GM08714 (cell line): Measurements from ENCODE around the gene C10orf71.

Experiments used
- H3K4me3 ChIP-seq: fragments of 200-500 bp; sonication (Bioruptor generic); 2 replicates; pipeline ENCODE4 v1.5.1; 2014; ENCODE audit warnings: mild to moderate bottlenecking, low read length, inconsistent platforms
- ZNF274 ChIP-seq: IDR thresholded peaks from 2 replicates; pipeline ENCODE4 v1.6.1; 2012; ENCODE audit warnings: mild to moderate bottlenecking, low read depth, low read length

Gene C10orf71

GRCh38 chr10:49310901-49311554 lies 12.1 kb downstream of the C10orf71 start:
- no peak for TF ChIP-seq ZNF274
- no peak overlapping the region for H3K4me3 ChIP-seq

GRCh38 chr10:49311555-49312236 lies 12.7 kb downstream of the C10orf71 start:
- no peak overlapping the region for H3K4me3 ChIP-seq
- TF ChIP-seq ZNF274, result no peak

GRCh38 chr10:49312246-49312869 lies 13.4 kb downstream of the C10orf71 start:
- TF ChIP-seq ZNF274, result no peak
- H3K4me3 ChIP-seq, result no peak overlapping the region

- H3K4me3 ChIP-seq, result no peak overlapping the region
- TF ChIP-seq ZNF274, result no peak
Observed at GRCh38 chr10:49313501-49314070, 14.6 kb downstream of the C10orf71 start.

- no peak overlapping the region for H3K4me3 ChIP-seq
- TF ChIP-seq ZNF274, result no peak
Observed at GRCh38 chr10:49314806-49315205, 15.8 kb downstream of the C10orf71 start.

GRCh38 chr10:49318028-49318427 lies 19.1 kb downstream of the C10orf71 start:
- TF ChIP-seq ZNF274, result no peak
- H3K4me3 ChIP-seq, result no peak overlapping the region

- H3K4me3 ChIP-seq, result no peak overlapping the region
- no peak for TF ChIP-seq ZNF274
Observed at GRCh38 chr10:49318755-49319154, 19.8 kb downstream of the C10orf71 start.

- no peak for TF ChIP-seq ZNF274
- no peak overlapping the region for H3K4me3 ChIP-seq
Observed at GRCh38 chr10:49319206-49319605, 20.2 kb downstream of the C10orf71 start.

- TF ChIP-seq ZNF274, result no peak
- no peak overlapping the region for H3K4me3 ChIP-seq
Observed at GRCh38 chr10:49320191-49320590, 21.2 kb downstream of the C10orf71 start.

- no peak for TF ChIP-seq ZNF274
- no peak overlapping the region for H3K4me3 ChIP-seq
Observed at GRCh38 chr10:49321021-49321420, 22.1 kb downstream of the C10orf71 start.

GRCh38 chr10:49322371-49323170 lies 23.6 kb downstream of the C10orf71 start:
- H3K4me3 ChIP-seq, result no peak overlapping the region
- no peak for TF ChIP-seq ZNF274

GRCh38 chr10:49323171-49323895 lies 24.4 kb downstream of the C10orf71 start:
- TF ChIP-seq ZNF274, result no peak
- H3K4me3 ChIP-seq, result no peak overlapping the region

- TF ChIP-seq ZNF274, result no peak
- H3K4me3 ChIP-seq, result no peak overlapping the region
Observed at GRCh38 chr10:49323896-49324270, 24.9 kb downstream of the C10orf71 start.

- no peak for TF ChIP-seq ZNF274
- no peak overlapping the region for H3K4me3 ChIP-seq
Observed at GRCh38 chr10:49324711-49325110, 25.7 kb downstream of the C10orf71 start.
